NCI-H2081 (cell line): ENCODE measurements around the gene PLD1.
"Not testable (repeated sequence)": the region's sequence is repeated elsewhere in the genome, so short reads cannot be mapped to it uniquely, and the experiment has no call there.

Experiments
- DNase-seq, 2 experiments: peaks; one replicate each; lab custom pipeline; 2025; lab: John Stamatoyannopoulos, UW

Gene PLD1

DNA sequence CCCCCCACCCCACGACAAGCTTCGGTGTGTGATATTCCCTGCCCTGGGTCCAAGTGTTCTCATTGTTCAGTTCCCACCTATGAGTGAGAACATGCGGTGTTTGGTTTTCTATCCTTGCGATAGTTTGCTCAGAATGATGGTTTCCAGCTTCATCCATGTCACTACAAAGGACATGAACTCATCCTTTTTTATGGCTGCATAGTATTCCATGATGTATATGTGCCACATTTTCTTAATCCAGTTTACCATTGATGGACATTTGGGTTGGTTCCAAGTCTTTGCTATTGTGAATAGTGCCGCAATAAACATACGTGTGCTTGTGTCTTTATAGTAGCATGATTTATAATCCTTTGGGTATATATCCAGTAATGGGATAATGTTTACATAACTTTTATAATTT, 4.4 kb upstream of the PLD1 start:
- DNase-seq: not testable (repeated sequence)

DNA sequence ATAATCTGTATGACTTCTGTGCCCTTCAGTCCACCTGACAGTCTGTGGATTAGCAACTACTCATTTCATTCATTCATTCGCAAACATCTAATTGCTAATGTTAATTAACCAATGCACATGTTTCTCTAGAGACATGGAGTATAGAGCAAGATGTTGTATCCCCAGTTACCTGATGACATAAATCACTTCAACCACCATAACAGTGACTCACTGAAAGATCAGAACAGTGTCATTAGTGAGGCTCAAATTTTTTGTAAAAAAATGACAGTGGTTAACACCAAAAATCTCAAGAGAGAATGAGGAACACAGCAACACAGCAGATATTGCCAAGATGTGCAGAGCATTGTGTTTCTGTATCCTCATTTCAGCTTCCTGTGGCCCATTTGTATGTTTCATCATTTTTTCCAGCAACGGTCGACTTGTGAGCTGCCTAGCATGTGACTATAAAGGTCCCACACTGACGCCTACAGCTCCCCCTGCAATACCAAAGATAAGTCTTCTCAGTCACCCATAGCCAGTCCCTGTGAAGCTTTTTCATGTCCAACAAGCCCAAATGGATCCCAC, 3.7 kb upstream of the PLD1 start:
- no peak for DNase-seq

DNA sequence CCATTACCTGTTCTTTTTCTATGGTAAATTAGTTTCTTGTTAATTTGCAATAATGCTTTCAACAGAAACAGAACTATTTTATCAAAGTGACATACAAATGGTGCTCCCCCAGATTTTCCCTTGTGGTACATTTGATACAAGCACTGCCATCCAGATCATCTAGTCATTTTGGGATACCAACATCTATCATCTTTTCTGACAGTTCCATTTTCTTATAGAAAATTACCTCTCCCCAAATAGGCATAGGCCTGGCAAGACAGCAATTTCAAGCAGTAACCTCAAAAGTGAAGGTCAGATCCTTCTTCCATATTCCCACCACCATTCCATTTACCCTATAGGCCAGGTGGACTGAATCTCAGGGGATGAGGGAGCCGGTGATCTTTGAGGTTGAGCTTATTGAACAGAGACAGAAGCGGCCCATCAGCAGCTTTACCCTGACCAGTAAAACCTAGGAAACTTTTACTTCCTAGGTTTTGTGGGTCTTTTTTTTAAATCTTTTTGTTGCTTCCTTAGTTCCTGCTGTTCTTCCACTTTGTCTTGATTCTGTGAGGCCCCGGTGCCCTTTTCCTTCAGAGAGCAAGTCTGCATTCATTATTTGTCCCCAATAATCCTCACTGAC, 3.1 kb upstream of the PLD1 start:
- no peak for DNase-seq

DNA sequence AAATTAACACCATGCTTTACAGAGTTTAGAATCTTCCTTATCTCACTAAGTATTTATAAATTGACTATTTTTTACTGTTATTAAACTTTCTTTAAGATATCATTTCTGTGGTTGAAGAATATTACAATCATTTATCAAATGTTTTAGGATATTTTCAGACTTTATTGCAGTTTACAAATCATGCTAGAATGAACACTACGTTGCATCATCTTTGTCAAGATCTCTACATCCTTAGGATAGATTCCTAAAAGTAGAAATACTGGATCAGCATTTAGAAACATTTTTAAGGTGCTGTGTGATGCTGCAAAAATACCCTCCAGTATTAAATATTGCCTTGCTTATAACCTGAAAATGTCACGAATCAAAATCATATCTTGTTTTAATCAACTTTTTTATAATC, 2.5 kb upstream of the PLD1 start:
- DNase-seq: no peak

DNA sequence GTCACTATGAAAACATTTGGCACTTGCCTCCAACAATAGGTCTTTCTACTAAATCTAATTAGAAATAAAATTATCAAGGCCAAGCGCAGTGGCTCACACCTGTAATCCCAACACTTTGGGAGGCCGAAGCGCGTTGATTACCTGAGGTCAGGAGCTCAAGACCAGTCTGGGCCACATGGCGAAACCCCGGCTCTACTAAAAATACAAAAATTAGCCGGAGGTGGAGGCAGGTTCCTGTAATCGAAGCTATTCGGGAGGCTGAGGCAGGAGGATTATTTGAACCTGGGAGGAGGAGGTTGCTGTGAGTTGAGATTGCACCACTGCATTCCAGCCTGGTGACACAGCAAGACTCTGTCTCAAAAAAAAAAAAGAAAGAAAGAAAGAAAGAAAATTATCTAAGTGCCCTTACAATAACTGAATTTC, 1.6 kb upstream of the PLD1 start:
- DNase-seq: no peak

DNA sequence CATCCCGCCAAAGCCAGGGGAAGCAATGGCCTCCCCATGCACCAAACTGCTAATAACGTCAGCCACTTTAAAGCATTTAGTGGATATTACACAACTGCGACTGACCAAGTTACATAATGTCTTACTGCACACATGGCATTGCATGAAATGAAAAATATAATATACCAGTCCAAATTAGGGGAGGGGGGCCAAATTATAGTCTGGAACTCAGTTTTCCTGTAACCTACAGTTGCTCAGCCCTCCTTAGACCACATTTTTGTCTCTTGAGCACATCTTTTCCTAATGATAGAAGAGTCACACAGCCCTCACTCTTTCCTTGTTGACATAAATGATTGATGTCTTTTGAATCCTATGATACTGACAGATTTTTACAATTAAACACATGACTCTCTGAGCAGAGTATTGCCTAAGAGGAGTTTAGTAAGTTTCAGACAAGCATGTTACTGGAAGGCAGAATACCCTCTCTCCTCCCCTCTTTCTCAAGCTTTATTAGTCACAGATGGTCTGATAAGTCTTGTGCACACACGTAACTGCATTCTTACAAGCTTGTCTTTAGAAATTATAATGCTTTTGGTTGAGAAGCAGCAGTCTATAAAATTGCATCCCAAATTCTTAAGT, 1.1 kb upstream of the PLD1 start:
- DNase-seq: no peak

DNA sequence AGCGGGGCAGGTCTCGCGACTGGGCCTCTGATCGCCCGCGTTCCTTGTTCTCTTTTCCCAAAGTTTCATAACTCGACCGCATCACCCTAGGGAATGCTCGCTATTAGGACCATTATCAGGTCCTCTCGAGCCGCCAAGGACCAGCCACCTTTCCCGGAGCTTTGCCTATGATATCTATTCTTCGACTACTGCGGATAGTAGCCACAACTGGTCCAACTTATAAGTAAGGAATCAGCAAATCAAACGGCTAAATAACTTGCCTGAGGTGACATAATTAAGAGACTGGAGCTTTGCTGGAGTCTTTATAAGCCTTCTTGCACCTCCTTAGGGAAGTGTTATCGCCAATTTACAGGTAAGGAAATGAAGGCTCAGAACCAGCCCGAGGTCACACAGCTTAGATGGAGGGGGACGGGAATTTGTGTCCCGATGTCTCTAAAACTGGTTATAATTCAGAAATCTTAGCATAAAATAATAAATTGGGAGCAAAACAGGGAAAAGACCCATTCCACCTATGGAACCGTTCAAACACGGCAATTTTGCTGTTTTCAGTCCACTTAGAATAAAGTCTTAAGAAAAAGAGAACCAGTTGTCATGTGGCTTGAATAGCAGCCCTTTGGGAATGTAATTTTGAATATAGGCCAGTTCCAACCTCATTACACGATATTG, 479 bp upstream of the PLD1 start:
- DNase-seq: no peak

DNA sequence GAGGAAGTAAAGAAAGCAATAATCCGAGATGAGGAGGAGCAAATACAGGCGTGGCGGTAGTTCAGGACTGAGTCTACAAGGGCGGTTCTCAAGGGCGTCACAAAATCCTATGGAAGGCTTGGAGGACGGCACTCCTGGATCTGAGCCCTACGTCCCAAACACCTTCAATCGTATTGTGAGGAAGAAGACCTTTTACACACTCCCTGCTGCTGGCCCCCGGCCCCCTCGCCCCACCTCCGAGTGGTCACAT, 747 bp downstream of the PLD1 start:
- no peak for DNase-seq

DNA sequence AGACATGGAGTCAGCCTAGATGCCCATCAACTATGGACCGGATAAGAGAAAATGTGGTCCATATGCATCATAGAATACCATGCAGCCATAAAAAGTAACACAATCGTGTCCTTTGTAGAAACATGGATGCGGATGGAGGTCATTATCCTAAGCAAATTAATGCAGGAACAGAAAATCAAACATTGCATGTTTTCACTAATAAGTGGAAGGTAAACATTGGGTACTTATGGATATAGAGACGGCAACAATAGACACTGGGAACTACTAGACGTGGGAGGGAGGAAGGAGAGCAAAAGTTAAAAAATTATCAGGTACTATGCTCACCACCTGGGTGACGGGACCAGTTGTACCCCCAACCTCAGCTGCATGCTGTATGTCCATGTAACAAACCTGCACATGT, 2.5 kb downstream of the PLD1 start:
- no peak for DNase-seq

DNA sequence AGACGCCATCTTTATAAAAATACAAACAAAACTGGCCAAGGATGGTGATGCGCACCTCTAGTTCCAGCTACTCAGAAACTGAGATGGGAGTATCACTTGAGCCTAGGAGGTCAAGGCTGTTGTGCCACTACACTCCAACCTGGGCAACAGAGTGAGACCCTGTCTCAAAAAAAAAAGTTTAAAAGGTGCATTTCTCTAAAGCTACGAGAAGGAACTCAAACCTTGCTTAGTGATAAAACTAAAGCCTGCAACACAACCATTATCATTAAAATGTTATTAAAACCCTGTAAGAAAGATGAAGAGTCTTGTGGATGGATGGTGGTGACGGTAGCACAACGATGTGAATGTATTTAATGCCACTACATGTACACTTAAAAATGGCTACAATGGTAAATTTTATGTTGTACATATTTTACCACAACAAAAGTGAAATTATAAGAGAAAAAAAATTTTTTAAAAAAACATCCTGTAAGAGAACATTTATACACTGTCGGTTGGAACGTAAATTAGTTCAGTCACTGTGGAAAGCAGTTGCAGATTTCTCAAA, 3.1 kb downstream of the PLD1 start:
- DNase-seq: no peak

DNA sequence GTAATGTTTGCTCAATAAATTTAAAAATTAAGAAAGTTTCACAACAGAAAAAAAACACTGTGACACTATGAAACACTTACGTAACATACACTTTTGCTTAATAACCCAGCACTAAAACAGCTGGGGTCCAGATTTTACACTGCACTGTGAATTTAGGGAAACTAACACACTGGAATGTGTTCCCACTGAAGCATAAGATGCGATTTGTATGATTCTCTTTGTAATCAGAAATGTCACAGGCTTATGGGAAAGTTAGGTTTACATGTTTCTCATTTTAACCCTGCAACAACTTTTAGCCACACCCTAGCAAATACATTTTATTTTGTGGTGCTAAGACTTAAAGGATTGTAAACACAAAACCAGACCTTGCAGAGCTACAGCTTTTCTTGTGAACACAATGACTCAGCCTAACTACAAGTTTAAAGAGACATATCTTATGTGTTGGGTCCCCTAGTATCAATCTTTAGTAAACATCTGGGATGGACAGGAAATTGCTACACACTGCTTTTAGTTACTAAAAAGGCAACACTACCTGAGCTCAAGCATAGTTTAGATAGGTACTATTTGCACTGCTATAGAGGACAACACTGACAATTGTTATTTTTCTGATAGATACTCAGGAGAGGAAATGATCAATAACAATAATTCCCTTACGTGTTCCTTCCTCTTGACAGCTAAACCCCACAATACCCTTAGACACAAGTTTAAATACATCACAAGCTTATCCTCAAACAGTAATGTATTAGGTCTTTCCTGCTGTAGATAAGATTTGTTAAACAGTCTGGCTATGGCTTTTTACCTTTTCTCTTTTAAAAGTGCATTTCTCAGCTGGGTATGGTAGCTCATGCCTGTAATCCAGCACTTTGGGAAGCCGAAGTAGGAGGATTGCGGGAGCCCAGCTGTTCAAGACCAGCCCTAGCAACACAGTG, 3.8 kb downstream of the PLD1 start:
- DNase-seq: no peak

DNA sequence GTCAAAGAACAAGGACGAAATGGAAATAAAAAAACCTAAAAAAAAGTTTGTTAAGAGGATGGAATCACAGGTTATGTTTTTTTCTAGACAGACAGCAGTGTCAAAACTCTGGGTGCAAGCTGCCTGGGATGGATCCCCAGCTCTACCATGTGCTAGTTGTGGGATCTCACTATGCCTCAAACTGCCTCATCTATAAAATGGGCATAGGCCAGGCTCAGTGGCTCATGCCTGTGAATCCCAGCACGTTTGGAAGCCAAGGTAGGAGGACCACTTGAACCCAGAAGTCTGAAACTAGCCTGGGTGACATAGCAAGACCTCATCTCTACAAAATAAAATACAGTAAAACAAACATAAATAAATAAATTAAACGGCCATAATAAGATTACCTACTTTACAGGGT, 4.6 kb downstream of the PLD1 start:
- DNase-seq: no peak

DNA sequence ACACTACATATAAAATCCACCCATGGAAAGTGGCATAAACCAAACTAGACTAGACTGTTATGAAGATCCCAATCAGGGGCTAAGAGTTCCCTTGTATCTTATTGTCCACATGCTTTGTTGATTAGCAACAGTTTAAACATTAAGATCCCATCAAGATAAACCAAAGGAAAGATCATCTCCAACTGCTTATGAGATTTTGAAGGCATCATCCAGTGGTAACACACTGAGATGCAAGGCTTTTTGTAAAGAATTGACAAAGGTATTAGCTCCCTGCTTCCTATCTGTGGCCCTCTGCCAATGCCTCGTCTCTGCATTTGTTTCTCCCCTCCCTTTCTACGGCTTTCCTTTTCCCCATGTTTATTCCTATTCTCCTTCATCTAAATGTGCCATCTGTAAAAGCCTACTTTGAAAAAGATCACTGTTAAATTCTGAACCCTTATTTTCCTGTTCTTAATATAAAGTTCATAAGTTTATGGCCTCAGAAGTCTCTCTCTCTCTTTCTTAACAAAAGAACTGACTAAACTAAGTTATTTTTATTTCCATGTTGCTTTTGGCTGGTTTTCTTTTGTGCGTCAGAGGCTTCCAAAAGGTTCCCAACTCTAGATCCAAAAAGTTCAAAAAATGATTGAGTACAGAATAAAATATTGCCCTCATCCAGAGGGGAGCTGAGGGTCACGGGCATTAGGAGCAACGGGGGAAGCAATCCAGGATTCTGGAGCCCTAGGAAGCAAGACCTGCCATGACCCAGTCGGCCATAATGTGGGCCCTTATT, 5.5 kb downstream of the PLD1 start:
- no peak for DNase-seq

DNA sequence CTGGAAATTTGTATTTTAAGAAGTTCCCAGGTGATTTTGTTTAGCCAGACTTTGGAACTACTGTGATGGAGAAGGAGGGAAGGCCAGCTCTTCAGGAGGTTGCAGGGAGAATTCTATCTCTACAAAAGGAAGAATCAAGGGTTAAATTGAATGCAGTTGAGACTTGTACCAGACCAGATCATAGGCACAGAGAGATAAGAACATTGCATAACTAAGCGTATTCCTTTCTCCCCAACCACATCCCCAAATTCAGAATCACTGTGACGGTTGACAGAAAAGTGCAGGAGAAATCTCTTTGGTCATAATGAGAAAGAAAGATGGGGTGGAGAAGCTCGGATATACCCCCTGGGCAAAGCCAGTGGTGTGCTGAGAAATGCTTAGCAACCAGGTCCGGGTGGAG, 7.2 kb downstream of the PLD1 start:
- no peak for DNase-seq

DNA sequence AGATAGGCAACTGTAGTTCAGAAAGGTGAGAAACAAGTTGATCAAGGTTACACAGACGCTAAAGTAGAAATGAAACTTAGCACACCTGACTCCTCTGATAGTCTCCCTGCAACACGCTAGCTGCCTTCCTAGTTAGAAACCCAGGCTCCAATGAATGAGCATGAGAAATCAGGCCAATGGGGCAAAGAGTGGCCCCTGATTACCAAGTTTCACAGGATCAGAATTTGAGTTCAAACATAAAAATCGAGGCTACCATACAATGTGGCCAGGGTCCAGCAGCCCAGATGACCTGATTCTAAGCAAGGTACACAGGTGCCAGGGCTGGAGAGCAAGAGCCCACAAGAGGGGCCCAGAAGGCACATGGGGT, 7.7 kb downstream of the PLD1 start:
- no peak for DNase-seq

DNA sequence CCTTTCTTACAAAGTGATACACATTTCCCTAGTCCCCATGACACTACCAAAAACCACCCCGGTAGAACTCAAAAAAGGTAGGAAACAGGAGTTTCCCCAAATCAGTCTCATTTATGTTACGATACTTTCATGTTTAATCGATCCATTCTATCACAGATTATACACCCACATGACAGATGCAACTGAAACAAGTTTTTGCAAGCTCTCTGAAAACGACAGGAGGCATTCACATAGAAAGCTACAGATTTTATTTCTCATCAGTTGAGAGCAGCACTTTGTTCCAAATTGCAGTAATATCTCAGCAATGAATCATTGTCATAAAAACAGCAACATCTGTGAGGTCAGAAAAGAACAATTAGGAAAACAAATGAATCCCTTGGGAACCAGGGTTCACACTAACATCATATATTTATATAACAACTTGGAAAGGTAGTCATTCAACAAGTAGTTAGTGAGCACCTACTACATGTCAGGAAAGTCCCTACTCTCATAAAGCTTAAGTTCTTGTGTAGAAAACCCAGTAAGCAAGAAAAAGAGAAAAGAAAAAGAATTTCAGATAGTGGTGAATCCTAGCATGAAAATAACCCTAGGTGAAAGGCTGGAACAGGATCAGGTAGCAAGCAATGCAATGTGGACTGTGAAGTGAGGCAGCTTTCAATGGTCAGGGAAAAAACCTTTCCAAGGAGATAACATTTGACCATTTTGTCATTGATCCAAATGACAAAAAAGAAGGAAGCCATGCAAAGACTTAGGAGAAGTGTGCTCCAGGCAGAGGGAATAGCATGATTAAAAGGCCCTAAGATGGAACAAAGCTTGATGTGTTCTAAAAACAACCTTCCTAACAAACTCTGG, 8.3 kb downstream of the PLD1 start:
- no peak for DNase-seq

DNA sequence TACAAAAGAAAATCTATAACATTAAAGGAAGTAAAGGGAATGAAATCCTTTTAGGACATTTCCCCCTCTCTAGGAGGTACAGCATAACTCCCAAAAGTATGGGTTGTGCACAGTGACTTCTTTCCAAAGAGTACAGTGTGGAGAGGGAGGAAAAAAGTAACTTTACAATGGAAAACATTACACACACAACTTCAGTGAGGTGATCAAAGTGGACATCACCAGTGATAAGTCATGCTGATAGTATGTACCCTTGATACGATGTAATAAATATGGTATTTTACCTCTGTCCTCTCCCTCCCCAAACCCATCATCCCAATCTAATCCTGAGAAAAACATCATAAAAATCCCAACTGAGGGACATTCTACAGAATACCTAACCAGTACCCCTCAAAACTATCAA, 10.8 kb downstream of the PLD1 start:
- DNase-seq: no peak

DNA sequence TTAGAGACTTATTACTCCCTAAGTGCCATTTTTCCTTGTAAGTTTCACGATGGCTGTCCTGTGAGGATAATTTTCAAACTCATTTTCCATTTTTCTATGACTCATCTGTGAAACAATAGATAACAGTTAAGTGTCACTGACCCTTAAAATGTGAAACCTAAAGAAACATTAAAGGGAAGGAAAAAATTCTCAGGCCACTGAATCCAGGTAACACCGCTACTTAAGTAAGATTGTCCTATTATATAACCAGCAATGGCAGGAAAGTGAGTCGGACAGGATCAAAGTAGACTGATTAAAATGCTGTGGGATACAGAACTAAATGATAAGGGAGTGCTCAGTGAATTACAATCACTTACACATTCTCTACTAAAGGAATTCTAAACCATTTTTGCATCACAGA, 12.4 kb downstream of the PLD1 start:
- no peak for DNase-seq

DNA sequence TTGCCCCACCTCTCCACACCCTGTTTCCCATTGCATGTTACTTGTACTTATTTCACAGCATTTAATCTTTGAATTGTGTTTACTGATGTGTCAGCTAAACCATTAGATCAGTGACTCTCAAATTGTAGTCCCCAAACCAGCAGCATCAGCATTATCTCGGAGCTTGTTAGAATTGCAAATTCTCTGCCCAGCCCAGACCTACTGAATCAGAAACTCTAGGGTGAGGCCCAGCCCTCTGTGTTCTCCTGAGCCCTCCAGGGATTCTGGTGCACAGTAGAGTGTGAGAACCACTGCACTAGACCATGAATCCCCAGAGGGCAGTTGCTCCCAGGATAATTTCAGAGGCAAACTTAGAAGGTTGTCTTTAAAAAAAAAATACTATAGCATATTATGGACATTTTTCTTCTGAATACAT, 13.0 kb downstream of the PLD1 start:
- DNase-seq: no peak

DNA sequence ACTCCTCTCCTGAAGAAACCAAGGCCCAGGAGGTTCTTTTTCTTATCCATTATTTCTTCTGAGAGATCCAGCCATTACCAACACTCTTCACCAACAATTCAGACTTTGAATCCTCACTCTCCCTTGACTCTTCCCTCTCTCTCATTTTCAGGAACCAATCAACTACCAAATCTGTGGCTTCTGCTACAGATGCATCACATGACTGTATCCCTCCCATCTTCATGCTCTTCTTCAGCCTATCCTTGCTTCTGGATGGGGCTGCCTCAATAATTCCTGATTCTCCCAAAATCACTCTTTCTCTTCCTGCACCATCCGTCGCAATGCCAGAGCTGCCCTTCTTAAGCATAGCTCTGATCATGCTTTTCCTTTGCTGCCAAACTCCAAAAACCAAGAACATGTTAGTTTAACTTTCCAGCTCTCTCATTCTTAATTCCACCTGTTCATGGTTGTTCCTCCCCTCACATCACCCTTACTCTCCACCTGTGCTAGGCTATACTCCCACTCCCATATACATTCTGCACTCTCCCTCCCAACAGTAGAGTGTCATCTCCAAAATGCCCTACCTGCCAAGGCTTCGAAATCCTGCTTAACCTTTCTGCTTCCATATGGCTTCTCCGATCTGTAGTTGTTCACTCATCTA, 13.5 kb downstream of the PLD1 start:
- DNase-seq: no peak
